Measurements from ENCODE around the gene STMN1.
A peak's percentile ranks its signal among the peaks of the same experiment; 100 is the strongest.

Gene STMN1

GRCh38 chr1:25890239-25891034, 15.8 kb downstream of the STMN1 start:
- DNase-seq = no peak

GRCh38 chr1:25889470-25889869, 16.7 kb downstream of the STMN1 start:
- DNase-seq = no peak

GRCh38 chr1:25888426-25888987, 17.7 kb downstream of the STMN1 start:
- no peak for DNase-seq

- no peak for DNase-seq
Observed at GRCh38 chr1:25885602-25886001, 20.6 kb downstream of the STMN1 start.

- DNase-seq = no peak
Observed at GRCh38 chr1:25881266-25881665, 25.0 kb downstream of the STMN1 start.

- no peak for DNase-seq
Observed at GRCh38 chr1:25880518-25880917, 25.7 kb downstream of the STMN1 start.

- DNase-seq = no peak
Observed at GRCh38 chr1:25879675-25880074, 26.5 kb downstream of the STMN1 start.

GRCh38 chr1:25878690-25879089, 27.5 kb downstream of the STMN1 start:
- DNase-seq = no peak

GRCh38 chr1:25877155-25877554, 29.1 kb downstream of the STMN1 start:
- no peak for DNase-seq

GRCh38 chr1:25876693-25877077, 29.5 kb downstream of the STMN1 start:
- DNase-seq = no peak

GRCh38 chr1:25875856-25876692, 30.1 kb downstream of the STMN1 start:
- no peak for DNase-seq

- peak in 1 of 2 experiments; percentile 10 for DNase-seq
Observed at GRCh38 chr1:25875154-25875855, 30.9 kb downstream of the STMN1 start, which contains the start of gene PAQR7. Gene PAQR7, minus strand, starts transcription at chr1:25875708. Its CDS starts 11,869 bp downstream, at chr1:25863839.

GRCh38 chr1:25874635-25875153, 31.5 kb downstream of the STMN1 start:
- DNase-seq = no peak

- no peak for DNase-seq
Observed at GRCh38 chr1:25874209-25874608, 32.0 kb downstream of the STMN1 start.

- DNase-seq = no peak
Observed at GRCh38 chr1:25873120-25873519, 33.1 kb downstream of the STMN1 start.

GRCh38 chr1:25872713-25873112, 33.5 kb downstream of the STMN1 start:
- DNase-seq = no peak

- DNase-seq = no peak
Observed at GRCh38 chr1:25871704-25872494, 34.3 kb downstream of the STMN1 start.

- no peak for DNase-seq
Observed at GRCh38 chr1:25871086-25871703, 35.0 kb downstream of the STMN1 start.

GRCh38 chr1:25870614-25871013, 35.6 kb downstream of the STMN1 start:
- DNase-seq = no peak

GRCh38 chr1:25869909-25870606, 36.2 kb downstream of the STMN1 start:
- DNase-seq = no peak

Measured in cerebellar nuclear complex (tissue), 1 donor.